HG03378 (cell line): ENCODE data around the gene ZNF425.
"Not testable (repeated sequence)": the region's sequence is repeated elsewhere in the genome, so short reads cannot be mapped to it uniquely, and the experiment has no call there.

Experiments
- ATAC-seq: cut with Tn5 transposase; IDR thresholded peaks from one replicate; pipeline ENCODE4 v1.9.1; 2021; ENCODE audit warnings: mild to moderate bottlenecking, moderate library complexity; ENCODE audit not compliant: unreplicated experiment

The ZNF425 gene

GRCh38 chr7:149075286-149075685 is 50.8 kb downstream of the ZNF425 start:
- ATAC-seq = no peak

DNA sequence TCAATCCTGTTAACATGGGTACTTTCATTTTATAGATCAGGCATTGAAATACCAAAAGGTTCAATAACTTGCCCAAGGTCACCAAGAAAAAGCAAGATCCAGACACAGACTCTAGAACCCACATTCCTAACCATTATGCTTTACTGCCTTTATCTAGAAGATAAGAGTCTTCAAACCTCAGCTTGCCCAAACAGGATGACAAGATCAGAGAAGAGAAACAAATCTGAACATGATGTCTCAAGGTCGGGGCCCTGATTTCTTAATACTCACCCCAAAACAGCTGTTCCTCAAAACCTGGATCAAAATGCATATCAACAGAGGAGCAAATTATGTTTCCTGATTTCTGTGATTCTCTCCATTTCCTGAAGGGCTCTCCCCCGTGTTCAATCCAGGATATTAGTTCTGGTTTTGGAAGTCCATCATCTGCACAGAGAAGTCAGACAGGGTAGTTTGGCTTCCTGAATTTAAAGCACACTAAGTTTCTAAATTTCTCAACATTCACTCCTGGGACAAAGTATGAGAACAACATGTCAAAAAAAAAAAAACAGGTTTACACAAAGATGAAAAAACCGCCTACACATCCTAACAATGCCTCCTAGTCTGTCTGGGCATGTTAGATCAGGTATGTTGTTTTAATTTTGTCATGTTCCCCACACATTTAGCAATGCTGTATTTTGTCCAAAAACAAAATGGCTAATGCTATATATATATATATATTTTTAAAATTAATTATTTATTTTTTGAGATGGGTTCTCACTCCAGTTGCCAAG is 51.8 kb downstream of the ZNF425 start:
- ATAC-seq = no peak

GRCh38 chr7:149072438-149072775 is 53.7 kb downstream of the ZNF425 start:
- ATAC-seq = no peak

DNA sequence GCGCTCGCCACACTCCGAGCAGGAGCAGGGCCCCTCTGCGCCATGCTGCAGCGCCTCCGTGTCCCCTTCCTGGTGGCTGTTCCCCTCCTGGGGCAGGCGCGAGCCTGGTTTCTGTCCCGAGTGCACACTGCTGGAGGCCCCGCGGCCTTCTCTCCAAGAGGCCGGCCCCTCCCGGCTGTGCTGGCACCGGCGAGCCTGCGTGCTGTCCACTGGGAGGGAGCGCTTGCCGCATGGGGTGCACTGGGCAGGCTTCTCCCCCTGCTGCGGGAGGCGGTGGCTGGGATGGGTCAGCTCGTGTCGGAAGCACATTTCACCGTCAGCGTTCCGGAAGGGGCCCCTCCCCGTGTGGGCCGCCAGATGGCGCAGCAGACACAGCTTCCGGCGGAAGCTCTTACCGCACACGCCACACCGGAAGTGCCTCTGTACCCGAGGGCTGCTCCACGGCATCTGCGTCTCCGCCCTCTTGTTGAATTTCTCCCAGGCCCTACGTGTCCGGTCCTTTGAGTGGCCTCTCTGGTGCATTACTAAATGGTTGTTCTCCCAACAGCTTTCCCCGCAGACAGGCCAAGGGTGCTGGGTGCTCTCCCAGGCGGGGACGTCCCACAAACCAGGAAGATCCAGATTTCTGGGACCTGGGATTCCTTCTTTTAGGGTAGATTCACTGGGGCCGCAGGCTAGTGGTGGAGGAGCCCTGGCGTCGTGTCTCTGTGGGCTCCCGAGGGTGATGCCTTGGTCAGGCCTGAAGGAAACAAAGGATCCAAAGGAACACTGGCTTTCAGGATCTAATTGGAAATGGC is 54.3 kb downstream of the ZNF425 start:
- ATAC-seq = no peak

DNA sequence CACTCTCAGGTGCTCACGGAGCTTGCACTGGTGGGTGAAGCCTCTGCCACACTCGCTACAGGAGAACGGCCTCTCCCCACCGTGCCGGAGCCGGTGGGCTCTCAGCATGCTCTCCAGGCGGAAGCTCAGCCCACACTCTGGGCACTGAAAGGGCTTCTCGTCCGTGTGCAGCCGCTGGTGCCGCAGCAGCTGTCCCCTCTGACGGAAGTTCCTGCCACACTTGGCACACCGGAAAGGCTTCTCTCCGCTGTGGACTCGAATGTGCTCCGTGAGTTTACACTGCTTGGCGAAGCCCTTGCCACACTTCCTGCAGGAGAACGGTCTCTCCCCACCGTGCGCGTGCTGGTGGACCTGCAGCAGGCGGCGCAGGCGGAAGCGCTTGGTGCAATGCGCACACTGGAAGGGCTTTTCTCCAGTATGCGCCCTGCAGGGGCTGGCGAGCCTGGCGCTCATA is 54.9 kb downstream of the ZNF425 start:
- ATAC-seq = no peak

DNA sequence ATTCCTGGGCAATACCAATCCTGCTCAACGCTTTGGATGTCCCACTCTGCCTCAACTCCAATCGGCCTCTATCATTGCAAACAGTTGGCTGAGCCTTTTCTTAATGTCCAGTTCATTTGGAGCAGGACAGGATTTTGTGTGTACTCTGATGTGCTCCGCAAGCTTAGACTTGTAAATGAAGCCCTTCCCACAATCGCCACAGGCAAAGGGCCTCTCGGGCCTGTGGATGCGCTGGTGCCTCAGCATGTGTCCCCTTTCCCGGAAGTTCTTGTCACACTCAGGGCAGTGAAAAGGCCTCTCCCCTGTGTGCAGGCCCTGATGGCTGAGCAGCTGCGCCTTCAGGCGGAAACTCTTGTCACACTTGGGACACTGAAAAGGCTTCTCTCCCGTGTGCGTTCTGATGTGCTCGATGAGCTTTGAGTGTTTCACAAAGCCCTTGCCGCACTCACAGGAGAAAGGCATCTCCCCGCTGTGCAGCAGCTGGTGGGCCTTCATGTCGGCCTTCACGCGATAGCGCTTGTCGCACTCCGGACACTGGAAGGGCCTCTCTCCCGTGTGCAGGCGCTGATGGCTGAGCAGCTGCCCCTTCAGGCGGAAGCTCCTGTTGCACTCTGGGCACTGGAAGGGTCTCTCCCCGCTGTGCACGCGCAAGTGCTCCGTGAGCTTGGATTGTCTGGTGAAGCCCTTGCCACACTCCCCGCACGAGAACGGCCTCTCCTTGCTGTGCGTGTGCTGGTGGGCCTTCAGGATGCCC is 55.6 kb downstream of the ZNF425 start:
- ATAC-seq = no peak

DNA sequence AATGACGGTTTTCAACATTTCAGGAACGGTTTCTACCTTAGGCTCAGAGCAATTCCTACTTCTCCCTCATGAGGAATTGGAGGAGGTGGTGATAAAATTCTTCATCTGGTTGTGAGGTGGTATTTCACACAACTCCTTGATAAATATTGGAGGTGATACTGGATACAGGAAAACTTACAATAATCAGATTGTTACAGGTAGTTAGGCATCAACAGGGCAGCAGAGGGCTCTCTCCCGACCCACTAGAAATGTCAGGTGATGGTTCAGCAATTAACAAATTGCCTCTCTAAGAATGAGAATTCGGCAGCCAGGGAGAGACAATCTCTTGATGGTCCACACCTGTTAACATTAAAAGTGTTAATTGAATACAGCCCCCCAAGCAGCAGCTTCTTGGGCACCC is 58.3 kb downstream of the ZNF425 start:
- no peak for ATAC-seq

DNA sequence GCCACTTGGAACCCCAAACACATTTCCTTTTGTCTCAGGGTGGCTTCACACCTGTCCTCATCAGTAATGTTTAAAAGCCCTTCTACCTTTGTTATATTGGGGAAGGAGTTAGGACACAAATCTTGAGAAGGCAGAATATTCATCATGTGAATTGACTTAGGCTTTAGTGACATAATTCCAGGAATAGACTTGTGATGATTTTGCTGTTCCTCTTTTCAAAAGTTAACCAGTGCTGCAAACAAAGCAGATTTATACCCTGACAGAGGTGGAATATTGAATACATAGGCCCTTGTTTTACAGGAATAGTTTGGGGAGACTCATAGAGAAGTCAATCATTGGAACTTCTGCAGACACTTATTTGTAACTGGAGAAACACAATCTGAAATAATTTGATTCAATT is 62.6 kb downstream of the ZNF425 start:
- ATAC-seq = no peak

DNA sequence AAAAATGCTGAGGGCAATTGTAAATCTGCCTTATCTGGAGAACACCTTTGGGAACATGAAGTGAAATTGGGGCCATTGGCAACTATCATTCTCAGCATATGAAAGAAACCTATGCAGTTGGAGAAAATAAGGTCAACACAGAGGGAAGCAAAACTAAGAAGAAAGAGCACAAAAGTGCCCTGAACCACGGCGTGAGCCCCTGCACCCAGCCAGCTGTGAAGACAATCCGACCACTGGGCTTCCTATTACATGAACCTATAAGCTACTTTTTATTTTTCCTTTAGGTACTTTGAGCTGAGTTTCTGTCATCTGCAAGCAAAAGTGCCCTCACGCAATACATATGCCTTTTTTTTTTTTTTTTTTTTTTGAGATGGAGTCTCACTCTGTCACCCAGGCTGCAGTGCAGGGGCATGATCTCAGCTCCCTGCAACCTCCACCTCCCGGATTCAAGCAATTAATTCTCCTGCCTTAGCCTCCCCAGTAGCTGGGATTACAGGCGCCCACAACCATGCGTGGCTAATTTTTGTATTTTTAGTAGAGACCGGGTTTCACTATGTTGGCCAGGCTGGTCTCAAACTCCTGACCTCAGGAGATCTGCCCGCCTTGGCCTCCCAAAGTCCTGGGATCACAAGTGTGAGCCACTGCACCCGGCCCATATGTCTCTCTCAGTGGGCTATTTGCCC is 63.8 kb downstream of the ZNF425 start:
- not testable (repeated sequence) for ATAC-seq

GRCh38 chr7:149060156-149060555 is 66.0 kb downstream of the ZNF425 start:
- ATAC-seq = no peak

GRCh38 chr7:149053885-149054284 is 72.2 kb downstream of the ZNF425 start:
- ATAC-seq = no peak

DNA sequence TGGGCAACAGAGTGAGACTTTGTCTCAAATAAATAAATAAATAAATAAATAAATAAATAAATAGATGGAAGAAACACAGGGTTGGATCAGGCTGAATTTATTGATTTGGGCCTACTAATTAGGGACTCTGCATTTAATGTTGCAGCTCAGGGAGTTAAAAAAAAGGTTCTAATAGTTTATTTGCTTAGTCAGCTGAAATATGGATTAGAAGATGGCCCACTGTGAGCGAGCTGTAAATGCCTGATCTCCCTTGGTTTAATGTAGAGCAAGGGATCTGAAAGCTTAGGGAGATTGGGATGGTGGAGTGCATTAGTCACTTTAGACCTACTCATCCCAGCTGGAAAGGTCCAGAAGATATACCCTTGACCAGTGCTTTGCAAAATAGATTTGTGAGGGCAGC is 72.7 kb downstream of the ZNF425 start:
- ATAC-seq = no peak
